GM12878 (cell line): Measurements from ENCODE around the gene HIP1.

Experiments
- CHD2 ChIP-seq: IDR thresholded peaks from 2 replicates; pipeline ENCODE4 v1.6.1; 2011; ENCODE audit warnings: low read depth, low read length, improper control_type of control experiment, borderline replicate concordance
- CREB1 ChIP-seq: IDR thresholded peaks from 2 replicates; pipeline ENCODE4 v1.6.1; 2012; ENCODE audit warnings: low read depth, mild to moderate bottlenecking, inconsistent platforms
- E4F1 ChIP-seq: fragments of 450-650 bp; IDR thresholded peaks from 2 replicates; pipeline ENCODE4 v1.6.1; 2018; ENCODE audit warnings: borderline replicate concordance, mild to moderate bottlenecking; ENCODE audit not compliant: partially characterized antibody
- SP1 ChIP-seq: IDR thresholded peaks from one replicate; pipeline ENCODE4 v1.6.1; 2011; ENCODE audit warnings: low read depth, low read length
- TBL1XR1 ChIP-seq: IDR thresholded peaks from 2 replicates; pipeline ENCODE4 v1.6.1; 2012; ENCODE audit warnings: low read depth, low read length, improper control_type of control experiment
- USF2 ChIP-seq: IDR thresholded peaks from 2 replicates; pipeline ENCODE4 v1.6.1; 2011; ENCODE audit warnings: low read depth, low read length, improper control_type of control experiment, borderline replicate concordance

GRCh38 chr7:75723444-75723843, 15.3 kb downstream of the HIP1 start:
- TF ChIP-seq USF2: no peak
- no peak for TF ChIP-seq E4F1
- TF ChIP-seq SP1: no peak
- no peak for TF ChIP-seq TBL1XR1
- TF ChIP-seq CREB1: no peak
- TF ChIP-seq CHD2: no peak
